GM18499 (cell line): ENCODE measurements around the gene LRRIQ1.

Experiments
- ATAC-seq: cut with Tn5 transposase; IDR thresholded peaks from one replicate; pipeline ENCODE4 v1.9.1; 2021; ENCODE audit warnings: moderate number of reproducible peaks; ENCODE audit not compliant: insufficient read depth, unreplicated experiment

Gene LRRIQ1

GRCh38 chr12:85058339-85058738, 22.2 kb downstream of the LRRIQ1 start:
- no peak for ATAC-seq

- ATAC-seq: no peak
These were observed 23.4 kb downstream of the LRRIQ1 start for GRCh38 chr12:85059594-85059993.

GRCh38 chr12:85060916-85061315, 24.8 kb downstream of the LRRIQ1 start:
- ATAC-seq: no peak

GRCh38 chr12:85065837-85066482, 29.8 kb downstream of the LRRIQ1 start:
- ATAC-seq: no peak

GRCh38 chr12:85072826-85073225, 36.7 kb downstream of the LRRIQ1 start:
- ATAC-seq: no peak

- peak; percentile 79 for ATAC-seq
These were observed 40.7 kb downstream of the LRRIQ1 start for GRCh38 chr12:85076688-85077430.

GRCh38 chr12:85085066-85085465, 48.9 kb downstream of the LRRIQ1 start:
- no peak for ATAC-seq

- no peak for ATAC-seq
These were observed 53.6 kb downstream of the LRRIQ1 start for GRCh38 chr12:85089792-85090191.

- no peak for ATAC-seq
These were observed 56.7 kb downstream of the LRRIQ1 start for GRCh38 chr12:85092814-85093370.

GRCh38 chr12:85095501-85095900, 59.4 kb downstream of the LRRIQ1 start:
- no peak for ATAC-seq

- no peak for ATAC-seq
These were observed 94.5 kb downstream of the LRRIQ1 start for GRCh38 chr12:85130646-85131045.

GRCh38 chr12:85138833-85139232, 102.7 kb downstream of the LRRIQ1 start:
- ATAC-seq: no peak

GRCh38 chr12:85147331-85147730, 111.2 kb downstream of the LRRIQ1 start:
- ATAC-seq: no peak

GRCh38 chr12:85152311-85152729, 116.2 kb downstream of the LRRIQ1 start:
- ATAC-seq: no peak

GRCh38 chr12:85155791-85156190, 119.6 kb downstream of the LRRIQ1 start:
- ATAC-seq: no peak

GRCh38 chr12:85156569-85156968, 120.4 kb downstream of the LRRIQ1 start:
- no peak for ATAC-seq

- no peak for ATAC-seq
These were observed 121.0 kb downstream of the LRRIQ1 start for GRCh38 chr12:85157035-85157603.

- no peak for ATAC-seq
These were observed 127.7 kb downstream of the LRRIQ1 start for GRCh38 chr12:85163752-85164321.

- no peak for ATAC-seq
These were observed 143.6 kb downstream of the LRRIQ1 start for GRCh38 chr12:85179680-85180270.

GRCh38 chr12:85182699-85183098, 146.5 kb downstream of the LRRIQ1 start:
- no peak for ATAC-seq

GRCh38 chr12:85183855-85184254, 147.7 kb downstream of the LRRIQ1 start:
- ATAC-seq: no peak
